NCI-H2227 (cell line): ENCODE results near the gene FBLIM1.

ENCODE experiments used
- DNase-seq: peaks from one replicate; lab custom pipeline; 2025; ENCODE audit not compliant: unreplicated experiment; lab: John Stamatoyannopoulos, UW

FBLIM1 gene

GRCh38 chr1:15747378-15747777 lies 11.2 kb upstream of the FBLIM1 start:
- no peak for DNase-seq

GRCh38 chr1:15748264-15748663 lies 10.3 kb upstream of the FBLIM1 start:
- DNase-seq: no peak

GRCh38 chr1:15748690-15749398 lies 9.8 kb upstream of the FBLIM1 start:
- no peak for DNase-seq

- DNase-seq: no peak
Observed at GRCh38 chr1:15749399-15750291, 8.9 kb upstream of the FBLIM1 start.

GRCh38 chr1:15750924-15751323 lies 7.7 kb upstream of the FBLIM1 start:
- DNase-seq: no peak

- DNase-seq: no peak
Observed at GRCh38 chr1:15751717-15752116, 6.9 kb upstream of the FBLIM1 start.

- DNase-seq: no peak
Observed at GRCh38 chr1:15753776-15754175, 4.8 kb upstream of the FBLIM1 start.

- no peak for DNase-seq
Observed at GRCh38 chr1:15755021-15755645, 3.5 kb upstream of the FBLIM1 start.

GRCh38 chr1:15755646-15756040 lies 3.0 kb upstream of the FBLIM1 start:
- no peak for DNase-seq

- no peak for DNase-seq
Observed at GRCh38 chr1:15756143-15757015, 2.2 kb upstream of the FBLIM1 start.

GRCh38 chr1:15757016-15757543 lies 1.5 kb upstream of the FBLIM1 start:
- no peak for DNase-seq

GRCh38 chr1:15757575-15758342 lies 836 bp upstream of the FBLIM1 start:
- peak; percentile 34 for DNase-seq

- DNase-seq: no peak
Observed at GRCh38 chr1:15758953-15759661, 512 bp downstream of the FBLIM1 start.

GRCh38 chr1:15760520-15761211 lies 2.1 kb downstream of the FBLIM1 start:
- DNase-seq: no peak

GRCh38 chr1:15761366-15762128 lies 3.0 kb downstream of the FBLIM1 start:
- no peak for DNase-seq

GRCh38 chr1:15762546-15762945 lies 4.0 kb downstream of the FBLIM1 start:
- DNase-seq: no peak

GRCh38 chr1:15764269-15764764 lies 5.7 kb downstream of the FBLIM1 start:
- DNase-seq: no peak

- DNase-seq: no peak
Observed at GRCh38 chr1:15764890-15765289, 6.3 kb downstream of the FBLIM1 start.
